NOMO-1 treated with dmso at 0.1 percent for 144 hours (cell line): ENCODE measurements around the gene NOP9.
A peak's percentile ranks its signal among the peaks of the same experiment; 100 is the strongest.

Experiments used
- DNase-seq: peaks from one replicate; lab custom pipeline; 2025; ENCODE audit not compliant: unreplicated experiment; lab: John Stamatoyannopoulos, UW

The NOP9 gene

GRCh38 chr14:24280797-24281460 lies 18.7 kb upstream of the NOP9 start:
- no peak for DNase-seq

- DNase-seq: no peak
These were observed 18.0 kb upstream of the NOP9 start for GRCh38 chr14:24281636-24282035.

- no peak for DNase-seq
These were observed 16.9 kb upstream of the NOP9 start for GRCh38 chr14:24282736-24283135.

- DNase-seq: no peak
These were observed 15.7 kb upstream of the NOP9 start for GRCh38 chr14:24283796-24284460.

- DNase-seq: no peak
These were observed 15.1 kb upstream of the NOP9 start for GRCh38 chr14:24284501-24285035.

- DNase-seq: no peak
These were observed 14.3 kb upstream of the NOP9 start for GRCh38 chr14:24285351-24285750.

- no peak for DNase-seq
These were observed 12.7 kb upstream of the NOP9 start for GRCh38 chr14:24286996-24287395.

- no peak for DNase-seq
These were observed 9.9 kb upstream of the NOP9 start for GRCh38 chr14:24289649-24290280.

GRCh38 chr14:24290746-24291145 lies 8.9 kb upstream of the NOP9 start:
- DNase-seq: no peak

GRCh38 chr14:24291446-24292117 lies 8.1 kb upstream of the NOP9 start:
- no peak for DNase-seq

- no peak for DNase-seq
These were observed 7.4 kb upstream of the NOP9 start for GRCh38 chr14:24292118-24292807.

GRCh38 chr14:24293525-24293924 lies 6.1 kb upstream of the NOP9 start:
- no peak for DNase-seq

- DNase-seq: peak; percentile 42
These were observed 3.1 kb upstream of the NOP9 start for GRCh38 chr14:24296341-24297157.

GRCh38 chr14:24297190-24297964 lies 2.3 kb upstream of the NOP9 start:
- no peak for DNase-seq

- no peak for DNase-seq
These were observed 777 bp upstream of the NOP9 start for GRCh38 chr14:24298892-24299254.

GRCh38 chr14:24300326-24300980 lies 803 bp downstream of the NOP9 start:
- DNase-seq: no peak

- no peak for DNase-seq
These were observed 4.4 kb downstream of the NOP9 start for GRCh38 chr14:24304019-24304387.

GRCh38 chr14:24307156-24307574 lies 7.5 kb downstream of the NOP9 start:
- DNase-seq: no peak
